Endothelial cell of umbilical vein (primary cell): ENCODE measurements around the gene NLGN2. TPM values are rescaled to one million over a fixed set of nuclear protein-coding genes. Genes with fewer than 3 reads are reported as not detected.

ENCODE experiments used
- BruUV-seq: library from RNA; stranded (reverse); fragments of 400-500 nt; replicated peaks from 2 replicates; lab custom pipeline; 2021; lab: Mats Ljungman, UMichigan
- CTCF ChIA-PET: fragments of 300-600, 350-600 bp; sonication (Branson Sonifier 250); formaldehyde crosslinking; loops from one replicate; lab custom pipeline; 2021; ENCODE audit warnings: antibody characterized with exemption, inconsistent platforms; lab: Charles Lee
- POLR2A ChIA-PET: fragments of 300-600, 350-600 bp; sonication (Branson Sonifier 250); formaldehyde crosslinking; loops from one replicate; lab custom pipeline; 2021; ENCODE audit warnings: antibody characterized with exemption, inconsistent platforms; lab: Charles Lee
- DNase-seq: peaks from one replicate; pipeline ENCODE4 v3.0.0-alpha.2; 2011; ENCODE audit warnings: low read depth, low spot score
- FAIRE-seq: peaks from 2 replicates; lab custom pipeline; 2011; peaks lifted over from hg19 to GRCh38; lab: Jason Lieb, UNC
- H2AFZ ChIP-seq: 2 replicates; pipeline ENCODE4 v1.6.0; 2012; ENCODE audit warnings: low read depth, low read length, control low read depth, inconsistent platforms
- H3K27ac ChIP-seq: 2 replicates; pipeline ENCODE4 v1.5.1; 2011; ENCODE audit warnings: low read depth, mild to moderate bottlenecking, control low read depth, low read length, moderate library complexity; ENCODE audit not compliant: insufficient read depth
- H3K27me3 ChIP-seq, 2 experiments: 2 replicates each; pipeline versions ENCODE4 v1.6.0 to v1.6.1; 2011; ENCODE audit warnings: low read length in 2 of 2, mixed read lengths in 1 of 2; ENCODE audit not compliant: control insufficient read depth in 2 of 2, insufficient read depth in 2 of 2
- H3K36me3 ChIP-seq, 2 experiments: 2 replicates in 1 of 2; 3 replicates in 1 of 2; pipeline ENCODE4 v1.5.1; 2011; ENCODE audit warnings: low read length in 2 of 2, mild to moderate bottlenecking in 1 of 2, moderate library complexity in 1 of 2; ENCODE audit not compliant: control insufficient read depth in 2 of 2, insufficient read depth in 2 of 2; ENCODE audit errors: extremely low read depth in 1 of 2
- H3K4me1 ChIP-seq: 3 replicates; pipeline ENCODE4 v1.5.1; 2011; ENCODE audit warnings: mild to moderate bottlenecking, low read length; ENCODE audit not compliant: control insufficient read depth, insufficient read depth; ENCODE audit errors: extremely low read depth
- H3K4me2 ChIP-seq: 2 replicates; pipeline ENCODE4 v1.6.1; 2011; ENCODE audit warnings: low read length, control low read depth, mixed read lengths; ENCODE audit not compliant: insufficient read depth
- H3K4me3 ChIP-seq, 3 experiments: fragments of 200-600 bp in 1 of 3; sonication (generic), shearing (Covaris generic) in 1 of 3; replicated peaks in 1 of 3; 2 replicates each; pipeline ENCODE4 v1.5.1; 2011 to 2016; ENCODE audit warnings: control low read depth in 3 of 3, low read length in 3 of 3, mild to moderate bottlenecking in 2 of 3, inconsistent platforms in 1 of 3, low read depth in 1 of 3, moderate library complexity in 1 of 3; ENCODE audit not compliant: insufficient read depth in 1 of 3
- H3K79me2 ChIP-seq: 2 replicates; pipeline ENCODE4 v1.6.0; 2012; ENCODE audit warnings: low read length, inconsistent platforms; ENCODE audit not compliant: control insufficient read depth, insufficient read depth
- H3K9ac ChIP-seq: replicated peaks from 2 replicates; pipeline ENCODE3; 2011; ENCODE audit warnings: low read length, control low read depth; ENCODE audit not compliant: insufficient read depth; ENCODE audit errors: extremely low read depth
- H3K9me1 ChIP-seq: replicated peaks from 3 replicates; pipeline ENCODE4 v1.6.0; 2011; ENCODE audit warnings: mild to moderate bottlenecking, low read length; ENCODE audit not compliant: control insufficient read depth, insufficient read depth; ENCODE audit errors: extremely low read depth
- H3K9me3 ChIP-seq: replicated peaks from 2 replicates; pipeline ENCODE4 v1.5.1; 2012; ENCODE audit warnings: low read length, inconsistent platforms; ENCODE audit not compliant: control insufficient read depth, insufficient read depth
- H4K20me1 ChIP-seq: replicated peaks from 2 replicates; pipeline ENCODE3; 2011; ENCODE audit warnings: mild to moderate bottlenecking, low read length; ENCODE audit not compliant: control insufficient read depth, insufficient read depth; ENCODE audit errors: extremely low read depth
- EZH2 ChIP-seq: IDR thresholded peaks from 2 replicates; pipeline ENCODE4 v1.6.1; 2012; ENCODE audit warnings: borderline replicate concordance, low read depth, mild to moderate bottlenecking, moderate library complexity, low read length, inconsistent platforms; ENCODE audit not compliant: severe bottlenecking
- FOS ChIP-seq: IDR thresholded peaks from 2 replicates; pipeline ENCODE4 v1.6.1; 2011; ENCODE audit warnings: mild to moderate bottlenecking, low read length, moderate library complexity, borderline replicate concordance; ENCODE audit not compliant: insufficient read depth
- GATA2 ChIP-seq: IDR thresholded peaks from 2 replicates; pipeline ENCODE4 v1.7.0; 2011; ENCODE audit warnings: low read depth, mild to moderate bottlenecking, moderate library complexity, mixed read lengths, low read length; ENCODE audit not compliant: insufficient read length, insufficient read depth
- JUN ChIP-seq: IDR thresholded peaks from 2 replicates; pipeline ENCODE4 v1.6.1; 2011; ENCODE audit warnings: borderline replicate concordance, low read depth; ENCODE audit not compliant: insufficient read length, insufficient read depth
- MAX ChIP-seq: IDR thresholded peaks from 2 replicates; pipeline ENCODE4 v1.6.1; 2011; ENCODE audit not compliant: insufficient read depth, insufficient read length
- MYC ChIP-seq: IDR thresholded peaks from one replicate; pipeline ENCODE4 v1.6.1; 2011; ENCODE audit warnings: mild to moderate bottlenecking, low read depth, low read length
- POLR2A ChIP-seq: IDR thresholded peaks from 2 replicates; pipeline ENCODE4 v1.6.1; 2012; ENCODE audit warnings: low read depth, mild to moderate bottlenecking, control low read depth, low read length
- POLR2AphosphoS5 ChIP-seq: IDR thresholded peaks from 2 replicates; pipeline ENCODE4 v1.6.1; 2012; ENCODE audit warnings: low read depth, mild to moderate bottlenecking, control low read depth, low read length, moderate library complexity; ENCODE audit not compliant: insufficient read depth
- dilution Hi-C: fragments of 300-500 bp; cut with MboI; formaldehyde crosslinking; loops from one replicate; pipeline ENCODE4 v1.15.0; 2019; ENCODE audit warnings: low sequenced_read_pairs; ENCODE audit not compliant: extremely low pct_ligation_motif_present
- intact Hi-C: fragments of 100-400 bp; cut with micrococcal nuclease; formaldehyde crosslinking; loops from one replicate; pipeline ENCODE4 v1.10.0; 2022
- polyA plus RNA-seq, 4 experiments: library from polyadenylated mRNA; depleted of rRNA in 3 of 4; stranded (reverse) in 3 of 4; unstranded in 1 of 4; fragments of >200 nt; gene quantifications; 2 replicates each; pipeline versions ENCODE4 v1.2.1 to v1.2.3, GENCODE V29; 2011 to 2012; ENCODE audit warnings: missing spikeins in 1 of 4
- total RNA-seq: library from RNA; stranded (reverse); gene quantifications from 2 replicates; pipeline ENCODE4 v1.2.3, GENCODE V29; 2021
- TF ChIP-seq, protein P1 (sequence below), 2 donors: IDR thresholded peaks; 1 replicate in 1 of 2; 2 replicates in 1 of 2; pipeline ENCODE4 v1.5.1; 2011; ENCODE audit warnings: low read length in 2 of 2, mild to moderate bottlenecking in 2 of 2, moderate library complexity in 2 of 2, control low read depth in 1 of 2, inconsistent platforms in 1 of 2, low read depth in 1 of 2; ENCODE audit not compliant: insufficient read depth in 1 of 2; ENCODE audit errors: extremely low read depth in 1 of 2

Gene NLGN2
- total and polyA plus RNA-seq, 2 donors (not counting 3 experiments of a cell fraction or from before 2014, with no cell fraction given), result 15.4 to 25.9 TPM

DNA sequence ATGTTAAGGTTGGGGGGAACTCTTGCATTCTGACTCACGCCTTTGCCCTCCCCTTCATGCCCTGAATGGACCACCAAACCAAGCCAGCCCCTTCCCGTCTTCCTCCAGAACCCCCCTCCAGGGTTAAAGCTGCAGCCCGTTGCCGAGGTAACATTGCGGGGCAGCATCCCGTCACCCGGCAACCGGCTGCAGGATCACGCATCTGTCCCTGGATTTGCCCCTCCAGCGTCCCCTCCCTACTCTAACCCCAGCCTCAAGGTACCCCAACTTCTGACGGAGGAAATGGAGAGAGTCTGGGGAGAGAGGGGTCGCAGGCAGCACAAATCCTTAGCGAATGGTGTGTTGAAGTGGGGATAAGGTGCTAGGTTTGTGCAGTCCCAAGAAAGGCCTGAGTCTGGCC, 563 bp upstream of the NLGN2 start:
- Histone ChIP-seq H3K9me3 (no peaks in the 10 kb centered on the region), H3K79me2 (peaks cover 4% of the 10 kb centered on the region), H3K27ac (no peak overlapping the region), H4K20me1 (no peaks in the 10 kb centered on the region), H3K4me2 (no peak overlapping the region), H3K9me1 (no peaks in the 10 kb centered on the region), H3K36me3 (peaks cover 0 to 15% of the 10 kb centered on the region in 2 experiments), H3K4me1 (peaks cover 12% of the 10 kb centered on the region), H2AFZ (no peak overlapping the region), H3K27me3 (no peaks in the 10 kb centered on the region), H3K9ac (no peak overlapping the region), H3K4me3 (no peak overlapping the region)
- BruUV-seq, result no TSS peak
- FAIRE-seq, result no peak
- no peak for TF ChIP-seq EZH2
- TF ChIP-seq MYC, result no peak
- TF ChIP-seq JUN, result no peak
- TF ChIP-seq POLR2AphosphoS5, result no peak
- TF ChIP-seq, protein P1, sequence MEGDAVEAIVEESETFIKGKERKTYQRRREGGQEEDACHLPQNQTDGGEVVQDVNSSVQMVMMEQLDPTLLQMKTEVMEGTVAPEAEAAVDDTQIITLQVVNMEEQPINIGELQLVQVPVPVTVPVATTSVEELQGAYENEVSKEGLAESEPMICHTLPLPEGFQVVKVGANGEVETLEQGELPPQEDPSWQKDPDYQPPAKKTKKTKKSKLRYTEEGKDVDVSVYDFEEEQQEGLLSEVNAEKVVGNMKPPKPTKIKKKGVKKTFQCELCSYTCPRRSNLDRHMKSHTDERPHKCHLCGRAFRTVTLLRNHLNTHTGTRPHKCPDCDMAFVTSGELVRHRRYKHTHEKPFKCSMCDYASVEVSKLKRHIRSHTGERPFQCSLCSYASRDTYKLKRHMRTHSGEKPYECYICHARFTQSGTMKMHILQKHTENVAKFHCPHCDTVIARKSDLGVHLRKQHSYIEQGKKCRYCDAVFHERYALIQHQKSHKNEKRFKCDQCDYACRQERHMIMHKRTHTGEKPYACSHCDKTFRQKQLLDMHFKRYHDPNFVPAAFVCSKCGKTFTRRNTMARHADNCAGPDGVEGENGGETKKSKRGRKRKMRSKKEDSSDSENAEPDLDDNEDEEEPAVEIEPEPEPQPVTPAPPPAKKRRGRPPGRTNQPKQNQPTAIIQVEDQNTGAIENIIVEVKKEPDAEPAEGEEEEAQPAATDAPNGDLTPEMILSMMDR (IDR thresholded peaks at IDR 0.05; ENCODE audit: extremely low read depth in 1 of 2, insufficient read depth in 1 of 2, low read depth in 1 of 2, low read length in 2 of 2), result no peak
- no peak for TF ChIP-seq MAX
- no peak for TF ChIP-seq POLR2A
- no peak for TF ChIP-seq FOS
- TF ChIP-seq GATA2, result no peak
- intact Hi-C loops (no loop called here), dilution Hi-C loops (no loop called here)
- ChIA-PET POLR2A (no interaction called here), CTCF (interaction anchor here (0.8 to 1.2 kb wide), 4 partner anchors 15 to 154 kb away, joined by 3 to 4 read pairs (median 3); no protein-coding TSS in a partner anchor)
- DNase-seq, result no peak
